Adipocyte (in vitro differentiated cells): ENCODE measurements around the gene GRK2.

Experiments
- DNase-seq: peaks from one replicate; pipeline ENCODE4 v3.0.0-alpha.2; 2015; ENCODE audit warnings: low read depth
- H3K27me3 ChIP-seq: replicated peaks from 2 replicates; pipeline ENCODE4 v1.7.0; 2013; ENCODE audit warnings: mild to moderate bottlenecking, low read length, moderate library complexity; ENCODE audit not compliant: control insufficient read depth, insufficient read depth
- H3K36me3 ChIP-seq: 2 replicates; pipeline ENCODE4 v1.7.0; 2013; ENCODE audit warnings: low read length, mild to moderate bottlenecking, moderate library complexity; ENCODE audit not compliant: control insufficient read depth, insufficient read depth, severe bottlenecking
- H3K4me1 ChIP-seq: 2 replicates; pipeline ENCODE4 v1.7.0; 2013; ENCODE audit warnings: mild to moderate bottlenecking, low read length, moderate library complexity; ENCODE audit not compliant: control insufficient read depth, insufficient read depth
- H3K4me3 ChIP-seq: 2 replicates; pipeline ENCODE4 v1.7.0; 2013; ENCODE audit warnings: mild to moderate bottlenecking, low read length, moderate library complexity
- H3K9ac ChIP-seq: 2 replicates; pipeline ENCODE4 v1.7.0; 2013; ENCODE audit warnings: mild to moderate bottlenecking, low read length, moderate library complexity
- H3K9me3 ChIP-seq: 2 replicates; pipeline ENCODE4 v1.7.0; 2013; ENCODE audit warnings: mild to moderate bottlenecking, low read length, moderate library complexity; ENCODE audit not compliant: control insufficient read depth

The GRK2 gene

GRCh38 chr11:67281552-67282150 is 15.4 kb downstream of the GRK2 start:
- H3K9me3 ChIP-seq: no peaks in the 10 kb centered on the region
- no peak overlapping the region for H3K9ac ChIP-seq
- H3K36me3 ChIP-seq: peaks cover 67% of the 10 kb centered on the region
- H3K27me3 ChIP-seq: no peaks in the 10 kb centered on the region
- no peak for DNase-seq
- peaks cover 18% of the 10 kb centered on the region for H3K4me1 ChIP-seq
- H3K4me3 ChIP-seq: no peak overlapping the region

- Histone ChIP-seq H3K9me3 (no peaks in the 10 kb centered on the region), H3K27me3 (no peaks in the 10 kb centered on the region), H3K9ac (no peak overlapping the region), H3K4me1 (peaks cover 12% of the 10 kb centered on the region), H3K36me3 (peaks cover 73% of the 10 kb centered on the region), H3K4me3 (no peak overlapping the region)
- no peak for DNase-seq
Measured at GRCh38 chr11:67282155-67282875, 16.0 kb downstream of the GRK2 start.

- no peak overlapping the region for H3K9ac ChIP-seq
- no peak overlapping the region for H3K4me3 ChIP-seq
- H3K27me3 ChIP-seq: no peaks in the 10 kb centered on the region
- DNase-seq: no peak
- peaks cover 73% of the 10 kb centered on the region for H3K36me3 ChIP-seq
- H3K9me3 ChIP-seq: no peaks in the 10 kb centered on the region
- peaks cover 9% of the 10 kb centered on the region for H3K4me1 ChIP-seq
Measured at GRCh38 chr11:67282876-67283371, 16.7 kb downstream of the GRK2 start.

- no peaks in the 10 kb centered on the region for H3K27me3 ChIP-seq
- no peak for DNase-seq
- no peaks in the 10 kb centered on the region for H3K9me3 ChIP-seq
- H3K4me1 ChIP-seq: peaks cover 11% of the 10 kb centered on the region
- H3K36me3 ChIP-seq: peaks cover 73% of the 10 kb centered on the region
- no peak overlapping the region for H3K4me3 ChIP-seq
- no peak overlapping the region for H3K9ac ChIP-seq
Measured at GRCh38 chr11:67283481-67283963, 17.2 kb downstream of the GRK2 start.

- peaks cover 14% of the 10 kb centered on the region for H3K4me1 ChIP-seq
- DNase-seq: no peak
- no peaks in the 10 kb centered on the region for H3K27me3 ChIP-seq
- H3K36me3 ChIP-seq: peaks cover 61% of the 10 kb centered on the region
- H3K9ac ChIP-seq: no peak overlapping the region
- H3K9me3 ChIP-seq: no peaks in the 10 kb centered on the region
- H3K4me3 ChIP-seq: no peak overlapping the region
Measured at GRCh38 chr11:67284811-67285540, 18.7 kb downstream of the GRK2 start.

- H3K4me1 ChIP-seq: peaks cover 22% of the 10 kb centered on the region
- no peaks in the 10 kb centered on the region for H3K27me3 ChIP-seq
- H3K9me3 ChIP-seq: no peaks in the 10 kb centered on the region
- peaks cover 61% of the 10 kb centered on the region for H3K36me3 ChIP-seq
- H3K4me3 ChIP-seq: no peak overlapping the region
- no peak overlapping the region for H3K9ac ChIP-seq
- no peak for DNase-seq
Measured at GRCh38 chr11:67285541-67286498, 19.5 kb downstream of the GRK2 start.

GRCh38 chr11:67286621-67287333 is 20.5 kb downstream of the GRK2 start:
- H3K36me3 ChIP-seq: peaks cover 58% of the 10 kb centered on the region

GRCh38 chr11:67287355-67288197 is 21.3 kb downstream of the GRK2 start:
- H3K9ac ChIP-seq: peak overlapping the region; percentile 90
- H3K9me3 ChIP-seq: no peaks in the 10 kb centered on the region
- DNase-seq: no peak
- peaks cover 30% of the 10 kb centered on the region for H3K4me1 ChIP-seq
- no peaks in the 10 kb centered on the region for H3K27me3 ChIP-seq
- peaks cover 59% of the 10 kb centered on the region for H3K36me3 ChIP-seq
- peak overlapping the region; percentile 83 for H3K4me3 ChIP-seq

More at GRCh38 chr11:67286621-67287333, 20.5 kb downstream of the GRK2 start:
- Histone ChIP-seq H3K9ac (peak overlapping the region; percentile 44), H3K27me3 (no peaks in the 10 kb centered on the region), H3K9me3 (no peaks in the 10 kb centered on the region), H3K4me3 (no peak overlapping the region), H3K4me1 (peaks cover 30% of the 10 kb centered on the region)
- DNase-seq: no peak

GRCh38 chr11:67288198-67288451 is 21.9 kb downstream of the GRK2 start:
- DNase-seq: no peak
- H3K9me3 ChIP-seq: no peaks in the 10 kb centered on the region
- peak overlapping the region; percentile 83 for H3K4me3 ChIP-seq
- H3K36me3 ChIP-seq: peaks cover 56% of the 10 kb centered on the region
- peak overlapping the region; percentile 90 for H3K9ac ChIP-seq
- H3K27me3 ChIP-seq: no peaks in the 10 kb centered on the region
- peaks cover 35% of the 10 kb centered on the region for H3K4me1 ChIP-seq
